ENCODE data around the gene GART. TPM values are rescaled to one million over a fixed set of nuclear protein-coding genes. Genes with fewer than 3 reads are reported as not detected.

Gene GART
- total and polyA plus RNA-seq, 10 of the 15 experiments (the other 5 are each of a cell fraction or from before 2014, with no cell fraction given), result 44.7 to 178 (median 106) TPM

GRCh38 chr21:33518899-33519298 is 23.0 kb downstream of the GART start:
- CTCF ChIA-PET, result interaction anchor here (0.9 to 1.3 kb wide), 2 partner anchors 90 to 1115 kb away, joined by 3 read pairs; no protein-coding TSS in a partner anchor
- Histone ChIP-seq H4K20me1 (ENCODE audit: control insufficient read depth, insufficient read depth) (no peaks in the 10 kb centered on the region), H3K9me3 (replicated peaks; ENCODE audit: control insufficient read depth, insufficient read depth, low read length) (no peaks in the 10 kb centered on the region), H3K9ac (ENCODE audit: control insufficient read depth, insufficient read depth, low read length) (no peak overlapping the region), H2AFZ (ENCODE audit: control insufficient read depth, low read depth, low read length) (no peak overlapping the region), H3K4me1 (ENCODE audit: control insufficient read depth, insufficient read depth, low read length) (no peaks in the 10 kb centered on the region), H3K79me2 (ENCODE audit: control insufficient read depth, insufficient read depth, low read length) (no peaks in the 10 kb centered on the region), H3K27me3 (replicated peaks in 1 of 2; ENCODE audit: control insufficient read depth in 2 of 2, insufficient read depth in 2 of 2, low read length in 1 of 2) (no peaks in the 10 kb centered on the region), H3K27ac (ENCODE audit: control insufficient read depth, insufficient read depth) (no peak overlapping the region), H3K36me3 (ENCODE audit: control insufficient read depth in 2 of 2, insufficient read depth in 2 of 2, low read length in 1 of 2) (peaks cover 3 to 29% of the 10 kb centered on the region in 2 experiments), H3K4me2 (ENCODE audit: control insufficient read depth, insufficient read depth) (no peak overlapping the region), H3K4me3 (no peak overlapping the region)
- 97% methylated on average over 4 of the region's 4 CpGs for WGBS (ENCODE audit: insufficient coverage, insufficient replicate concordance, low lambda C conversion rate, missing lambda C conversion rate)
- RAD21 ChIA-PET (ENCODE audit: unreplicated experiment), result interaction anchor here (1.1 kb wide), 1 partner anchor 28 kb away, joined by 3 read pairs; the partner anchor contains the start of gene DNAJC28
- SMC1A ChIA-PET (ENCODE audit: uncharacterized antibody, unreplicated experiment), result interaction anchor here (0.6 to 0.9 kb wide), 2 partner anchors 10 to 18 kb away, joined by 3 to 4 read pairs; no protein-coding TSS in a partner anchor
- BruUV-seq (replicated peaks), result no TSS peak
- ATAC-seq (no peak), FAIRE-seq (no peak), DNase-seq (ENCODE audit: low read depth, low spot score) (no peak)
- POLR2A ChIA-PET, result interaction anchor here (0.7 kb wide), 1 partner anchor 188 kb away, joined by 4 read pairs; no protein-coding TSS in a partner anchor
- intact Hi-C loops (cut with micrococcal nuclease; ENCODE audit: unreplicated experiment), result no loop called here
- in situ Hi-C loops (cut with MboI), result no loop called here
- TF ChIP-seq FOXM1 (IDR thresholded peaks at IDR 0.05; ENCODE audit: low read depth, low read length) (no peak), ZBED1 (IDR thresholded peaks at IDR 0.05; ENCODE audit: borderline replicate concordance) (no peak), CHD2 (IDR thresholded peaks at IDR 0.05; ENCODE audit: borderline replicate concordance, low read depth, low read length) (no peak), PAX8 (IDR thresholded peaks at IDR 0.05) (no peak), RAD51 (IDR thresholded peaks at IDR 0.05) (no peak), CBFB (IDR thresholded peaks at IDR 0.05; ENCODE audit: low read depth) (no peak), CUX1 (IDR thresholded peaks at IDR 0.05; ENCODE audit: insufficient replicate concordance, low read depth, low read length) (no peak), PAX5 (IDR thresholded peaks at IDR 0.05; ENCODE audit: borderline replicate concordance, low read depth, low read length) (no peak), NRF1 (conservative IDR thresholded peaks at IDR 0.05; ENCODE audit: low read depth, low read length) (no peak), RBBP5 (conservative IDR thresholded peaks at IDR 0.05) (no peak), ESRRA (IDR thresholded peaks at IDR 0.05; ENCODE audit: low read length) (no peak), GABPA (IDR thresholded peaks at IDR 0.05; ENCODE audit: low read depth) (no peak), PML (IDR thresholded peaks at IDR 0.05; ENCODE audit: low read length) (no peak), SKIL (IDR thresholded peaks at IDR 0.05; ENCODE audit: low read depth, poor library complexity, severe bottlenecking) (no peak), NR2C1 (IDR thresholded peaks at IDR 0.05) (no peak), NFIC (IDR thresholded peaks at IDR 0.05; ENCODE audit: low read depth, low read length) (no peak), RCOR1 (conservative IDR thresholded peaks at IDR 0.05; ENCODE audit: low read depth, low read length) (no peak)
- TF ChIP-seq, protein P1, sequence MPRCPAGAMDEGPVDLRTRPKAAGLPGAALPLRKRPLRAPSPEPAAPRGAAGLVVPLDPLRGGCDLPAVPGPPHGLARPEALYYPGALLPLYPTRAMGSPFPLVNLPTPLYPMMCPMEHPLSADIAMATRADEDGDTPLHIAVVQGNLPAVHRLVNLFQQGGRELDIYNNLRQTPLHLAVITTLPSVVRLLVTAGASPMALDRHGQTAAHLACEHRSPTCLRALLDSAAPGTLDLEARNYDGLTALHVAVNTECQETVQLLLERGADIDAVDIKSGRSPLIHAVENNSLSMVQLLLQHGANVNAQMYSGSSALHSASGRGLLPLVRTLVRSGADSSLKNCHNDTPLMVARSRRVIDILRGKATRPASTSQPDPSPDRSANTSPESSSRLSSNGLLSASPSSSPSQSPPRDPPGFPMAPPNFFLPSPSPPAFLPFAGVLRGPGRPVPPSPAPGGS (IDR thresholded peaks at IDR 0.05; ENCODE audit: borderline replicate concordance, insufficient read depth, low read depth, low read length, poor library complexity, severe bottlenecking), result no peak

Measured in GM12878 (cell line).